ENCODE results near the gene SEMA5B. TPM values are rescaled to one million over a fixed set of nuclear protein-coding genes. Genes with fewer than 3 reads are reported as not detected.

SEMA5B gene
- total and polyA plus RNA-seq, 2 donors (not counting 1 experiment from before 2014, with no cell fraction given), result not detected

GRCh38 chr3:123060054-123060453 is 32.5 kb upstream of the SEMA5B start:
- no peak overlapping the region for H3K27ac Mint-ChIP-seq
- no peak overlapping the region for H3K4me3 ChIP-seq (ENCODE audit: control extremely low read depth in 1 of 5, extremely low read depth in 1 of 5, insufficient read depth in 1 of 5, low read depth in 2 of 5, low read length in 4 of 5)
- no peaks in the 10 kb centered on the region for H3K27me3 ChIP-seq (replicated peaks in 1 of 4; ENCODE audit: control extremely low read depth in 1 of 4, control insufficient read depth in 3 of 4, insufficient read depth in 4 of 4, low read length in 3 of 4)
- no peak overlapping the region for H3K27ac ChIP-seq (ENCODE audit: low read length in 2 of 2)
- H3K9me3 Mint-ChIP-seq (ENCODE audit: insufficient read depth), result no peaks in the 10 kb centered on the region
- ATAC-seq (ENCODE audit: low read depth), result no peak
- TF ChIP-seq CTCF (IDR thresholded peaks at IDR 0.05) (no peak), EZH2 (IDR thresholded peaks at IDR 0.05; ENCODE audit: borderline replicate concordance, insufficient read depth, low read depth, low read length, poor library complexity, severe bottlenecking) (no peak)
- ChIA-PET CTCF (no interaction called here), POLR2A (no interaction called here)
- no peak overlapping the region for H3K4me3 Mint-ChIP-seq
- intact Hi-C loops (cut with micrococcal nuclease), result no loop called here
- DNase-seq, result no peak
- H3K4me1 Mint-ChIP-seq, result no peaks in the 10 kb centered on the region
- no peaks in the 10 kb centered on the region for H3K79me2 ChIP-seq (ENCODE audit: control insufficient read depth, insufficient read depth, low read length)
- no peak overlapping the region for H3K9ac ChIP-seq (ENCODE audit: low read length)
- H3K4me1 ChIP-seq (ENCODE audit: control insufficient read depth in 2 of 2, insufficient read depth in 2 of 2, low read length in 2 of 2), result no peaks in the 10 kb centered on the region
- H3K9me3 ChIP-seq (ENCODE audit: control extremely low read depth in 1 of 3, control insufficient read depth in 2 of 3, insufficient read depth in 1 of 3, low read length in 2 of 3), result no peaks in the 10 kb centered on the region
- no peaks in the 10 kb centered on the region for H3K27me3 Mint-ChIP-seq
- no peak overlapping the region for H3K4me2 ChIP-seq (replicated peaks; ENCODE audit: low read depth, low read length, poor library complexity, severe bottlenecking)
- no peaks in the 10 kb centered on the region for H4K20me1 ChIP-seq (ENCODE audit: control insufficient read depth, insufficient read depth, low read length, poor library complexity, severe bottlenecking)
- no peaks in the 10 kb centered on the region for H3K36me3 ChIP-seq (replicated peaks in 1 of 2; ENCODE audit: control extremely low read depth in 1 of 2, control insufficient read depth in 1 of 2, extremely low read depth in 1 of 2, insufficient read depth in 2 of 2, low read length in 1 of 2)
- no peak overlapping the region for H2AFZ ChIP-seq (ENCODE audit: insufficient read depth, low read depth, low read length, poor library complexity, severe bottlenecking)

- Histone ChIP-seq H3K27me3 (replicated peaks in 1 of 4; ENCODE audit: control extremely low read depth in 1 of 4, control insufficient read depth in 3 of 4, insufficient read depth in 4 of 4, low read length in 3 of 4) (no peaks in the 10 kb centered on the region), H3K4me3 (ENCODE audit: control extremely low read depth in 1 of 5, extremely low read depth in 1 of 5, insufficient read depth in 1 of 5, low read depth in 2 of 5, low read length in 4 of 5) (no peak overlapping the region), H3K9me3 (ENCODE audit: control extremely low read depth in 1 of 3, control insufficient read depth in 2 of 3, insufficient read depth in 1 of 3, low read length in 2 of 3) (no peaks in the 10 kb centered on the region), H4K20me1 (ENCODE audit: control insufficient read depth, insufficient read depth, low read length, poor library complexity, severe bottlenecking) (no peaks in the 10 kb centered on the region), H3K27ac (ENCODE audit: low read length in 2 of 2) (no peak overlapping the region), H3K9ac (ENCODE audit: low read length) (no peak overlapping the region), H3K4me2 (replicated peaks; ENCODE audit: low read depth, low read length, poor library complexity, severe bottlenecking) (no peak overlapping the region), H3K79me2 (ENCODE audit: control insufficient read depth, insufficient read depth, low read length) (no peaks in the 10 kb centered on the region), H3K36me3 (replicated peaks in 1 of 2; ENCODE audit: control extremely low read depth in 1 of 2, control insufficient read depth in 1 of 2, extremely low read depth in 1 of 2, insufficient read depth in 2 of 2, low read length in 1 of 2) (no peaks in the 10 kb centered on the region), H3K4me1 (ENCODE audit: control insufficient read depth in 2 of 2, insufficient read depth in 2 of 2, low read length in 2 of 2) (no peaks in the 10 kb centered on the region), H2AFZ (ENCODE audit: insufficient read depth, low read depth, low read length, poor library complexity, severe bottlenecking) (no peak overlapping the region)
- no peak for ATAC-seq (ENCODE audit: low read depth)
- no peak for DNase-seq
- intact Hi-C loops (cut with micrococcal nuclease), result no loop called here
- peaks cover 5% of the 10 kb centered on the region for H3K27me3 Mint-ChIP-seq
- CTCF ChIA-PET, result no interaction called here
- H3K4me1 Mint-ChIP-seq, result no peaks in the 10 kb centered on the region
- no peaks in the 10 kb centered on the region for H3K9me3 Mint-ChIP-seq (ENCODE audit: insufficient read depth)
- POLR2A ChIA-PET, result no interaction called here
- TF ChIP-seq EZH2 (IDR thresholded peaks at IDR 0.05; ENCODE audit: borderline replicate concordance, insufficient read depth, low read depth, low read length, poor library complexity, severe bottlenecking), result no peak
- TF ChIP-seq CTCF (IDR thresholded peaks at IDR 0.05), result no peak
- WGBS (ENCODE audit: insufficient coverage), result 97% methylated on average over 4 of the region's 5 CpGs
- no peak overlapping the region for H3K27ac Mint-ChIP-seq
- no peak overlapping the region for H3K4me3 Mint-ChIP-seq
These were observed 30.9 kb upstream of the SEMA5B start for GRCh38 chr3:123058505-123058904.
